Muscle layer of colon (tissue), 2 donors: Measurements from ENCODE around the gene PFKM.

Source experiments
- H3K27ac ChIP-seq: one replicate; pipeline ENCODE4 v1.7.0; 2013; ENCODE audit warnings: low read depth, mild to moderate bottlenecking, low read length, moderate library complexity
- H3K27me3 ChIP-seq, 2 donors: one replicate each; pipeline ENCODE4 v1.7.0; 2013; ENCODE audit warnings: low read length in 2 of 2, mild to moderate bottlenecking in 2 of 2; ENCODE audit not compliant: insufficient read depth in 2 of 2, control insufficient read depth in 1 of 2
- H3K36me3 ChIP-seq: one replicate; pipeline ENCODE4 v1.7.0; 2013; ENCODE audit warnings: mild to moderate bottlenecking, low read length; ENCODE audit not compliant: insufficient read depth
- H3K4me1 ChIP-seq: one replicate; pipeline ENCODE4 v1.7.0; 2013; ENCODE audit warnings: mild to moderate bottlenecking, low read length; ENCODE audit not compliant: insufficient read depth
- H3K4me3 ChIP-seq, 2 donors: one replicate each; pipeline ENCODE4 v1.7.0; 2013; ENCODE audit warnings: low read length in 2 of 2, low read depth in 1 of 2, mild to moderate bottlenecking in 1 of 2, moderate library complexity in 1 of 2
- H3K9ac ChIP-seq: one replicate; pipeline ENCODE4 v1.7.0; 2013; ENCODE audit warnings: low read length
- H3K9me3 ChIP-seq: one replicate; pipeline ENCODE4 v1.7.0; 2013; ENCODE audit warnings: mild to moderate bottlenecking, low read length
- donor health status: abdominal sarcoma.
- donor health status: Adenocarcinoma of cecum.

The PFKM gene

GRCh38 chr12:48180857-48181495, 61.8 kb downstream of the PFKM start:
- Histone ChIP-seq H3K9me3 (no peaks in the 10 kb centered on the region), H3K27me3 (peaks cover 29 to 47% of the 10 kb centered on the region in 2 donors), H3K4me1 (peaks cover 15% of the 10 kb centered on the region), H3K36me3 (no peaks in the 10 kb centered on the region), H3K4me3 (no peak overlapping the region), H3K9ac (no peak overlapping the region), H3K27ac (no peak overlapping the region)

DNA sequence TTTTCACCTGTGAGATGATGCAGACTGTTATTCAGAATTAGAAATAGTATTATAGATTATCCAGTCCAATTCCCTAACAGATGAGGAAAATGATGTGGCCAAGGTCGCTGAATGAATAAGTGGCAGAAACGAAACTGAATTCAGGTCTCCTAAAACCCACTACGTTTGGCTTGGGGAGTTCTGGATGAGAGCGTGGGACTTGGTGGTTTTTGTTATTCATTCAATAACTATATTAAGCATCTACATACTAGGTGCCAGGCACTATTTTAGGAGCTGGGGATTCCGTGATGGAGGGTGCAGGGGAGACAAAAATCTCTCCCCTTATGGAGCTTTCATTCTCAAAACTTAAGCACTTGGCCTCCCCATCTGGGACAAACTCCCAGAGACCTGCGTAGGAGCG, 63.5 kb downstream of the PFKM start:
- peaks cover 29 to 47% of the 10 kb centered on the region in 2 donors for H3K27me3 ChIP-seq
- H3K9ac ChIP-seq, result no peak overlapping the region
- H3K4me3 ChIP-seq, result peak overlapping the region; percentile 43 to 92
- H3K9me3 ChIP-seq, result no peaks in the 10 kb centered on the region
- H3K36me3 ChIP-seq, result no peaks in the 10 kb centered on the region
- H3K4me1 ChIP-seq, result peaks cover 15% of the 10 kb centered on the region
- no peak overlapping the region for H3K27ac ChIP-seq

DNA sequence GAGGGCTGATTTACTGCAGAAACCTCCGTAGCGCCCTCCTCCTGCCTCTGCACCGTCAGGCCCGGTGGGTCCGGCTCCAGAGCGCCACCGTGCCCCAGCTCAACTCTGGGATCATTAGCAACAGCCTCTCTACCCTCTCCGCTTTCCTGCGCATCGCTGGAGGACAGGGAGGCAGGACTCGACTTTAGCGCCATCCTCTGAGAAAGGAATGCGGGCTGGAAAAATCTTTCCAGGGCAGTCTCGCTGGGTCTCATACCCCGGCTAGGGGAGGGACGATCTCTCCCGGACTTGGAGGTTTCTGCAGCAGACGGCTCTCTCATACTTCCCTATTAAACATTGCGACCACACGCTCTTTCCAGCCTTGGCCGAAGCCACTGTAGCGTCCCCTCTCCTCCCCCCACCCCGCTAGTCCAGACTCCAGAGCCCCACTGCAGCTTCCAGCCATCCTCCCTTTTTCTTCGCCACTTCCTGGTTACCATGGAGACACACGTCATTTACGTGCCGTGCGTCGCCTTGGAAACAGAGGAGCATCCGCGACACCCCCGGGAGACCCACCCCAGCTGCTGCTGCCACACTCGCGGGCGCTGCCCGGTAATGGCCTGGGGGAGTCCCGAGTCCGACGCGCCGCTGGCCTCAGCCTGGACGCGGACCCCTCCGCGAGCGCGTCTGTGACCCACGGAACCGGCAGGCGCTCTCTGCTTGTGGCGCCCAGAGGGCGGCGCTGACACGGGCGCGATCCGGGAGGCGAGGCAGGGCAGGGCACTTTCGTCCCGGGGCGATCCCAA, 64.1 kb downstream of the PFKM start, which contains the start of gene CCDC184:
TSS of gene CCDC184 (plus strand) at position 554 of the 785 bp plus-strand sequence. CDS start 479 bp downstream, outside the sequence.
- Histone ChIP-seq H3K9ac (no peak within 1 kb of the TSS), H3K4me3 (peak within 1 kb of the TSS; percentile 43 to 92), H3K9me3 (no peaks in the 10 kb centered on the region), H3K36me3 (no peaks in the 10 kb centered on the region), H3K27me3 (peaks cover 29 to 47% of the 10 kb centered on the region in 2 donors), H3K27ac (no peak within 1 kb of the TSS), H3K4me1 (peaks cover 15% of the 10 kb centered on the region)

GRCh38 chr12:48183876-48184548, 64.8 kb downstream of the PFKM start:
- no peak overlapping the region for H3K27ac ChIP-seq
- no peaks in the 10 kb centered on the region for H3K9me3 ChIP-seq
- H3K4me1 ChIP-seq, result peaks cover 15% of the 10 kb centered on the region
- H3K4me3 ChIP-seq, result peak overlapping the region; percentile 43 to 92
- no peak overlapping the region for H3K9ac ChIP-seq
- H3K36me3 ChIP-seq, result no peaks in the 10 kb centered on the region
- H3K27me3 ChIP-seq, result peaks cover 29 to 47% of the 10 kb centered on the region in 2 donors

DNA sequence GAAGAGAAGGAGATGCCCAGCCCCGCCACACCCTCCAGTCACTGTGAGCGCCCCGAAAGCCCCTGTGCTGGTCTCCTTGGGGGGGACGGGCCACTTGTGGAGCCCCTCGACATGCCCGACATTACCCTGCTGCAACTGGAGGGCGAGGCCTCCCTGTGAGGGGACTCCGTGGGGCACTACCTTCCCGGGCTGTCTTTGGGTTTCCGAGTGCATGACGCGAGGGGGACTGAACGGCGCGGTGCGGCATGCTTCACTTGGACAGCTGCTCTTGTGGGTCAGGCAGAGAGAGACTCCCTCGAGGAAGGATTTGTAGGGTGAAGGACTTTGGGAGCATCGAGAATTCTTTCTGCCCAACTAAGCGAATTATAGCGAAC, 65.4 kb downstream of the PFKM start:
- H3K4me1 ChIP-seq, result peaks cover 15% of the 10 kb centered on the region
- no peaks in the 10 kb centered on the region for H3K9me3 ChIP-seq
- H3K4me3 ChIP-seq, result peak overlapping the region; percentile 43 to 92
- H3K27ac ChIP-seq, result no peak overlapping the region
- H3K36me3 ChIP-seq, result no peaks in the 10 kb centered on the region
- no peak overlapping the region for H3K9ac ChIP-seq
- peaks cover 29 to 47% of the 10 kb centered on the region in 2 donors for H3K27me3 ChIP-seq

- Histone ChIP-seq H3K27ac (no peak overlapping the region), H3K4me1 (peaks cover 15% of the 10 kb centered on the region), H3K9ac (no peak overlapping the region), H3K9me3 (no peaks in the 10 kb centered on the region), H3K36me3 (no peaks in the 10 kb centered on the region), H3K27me3 (peaks cover 29 to 42% of the 10 kb centered on the region in 2 donors), H3K4me3 (no peak overlapping the region)
Observed at GRCh38 chr12:48185181-48185919, 66.2 kb downstream of the PFKM start.

DNA sequence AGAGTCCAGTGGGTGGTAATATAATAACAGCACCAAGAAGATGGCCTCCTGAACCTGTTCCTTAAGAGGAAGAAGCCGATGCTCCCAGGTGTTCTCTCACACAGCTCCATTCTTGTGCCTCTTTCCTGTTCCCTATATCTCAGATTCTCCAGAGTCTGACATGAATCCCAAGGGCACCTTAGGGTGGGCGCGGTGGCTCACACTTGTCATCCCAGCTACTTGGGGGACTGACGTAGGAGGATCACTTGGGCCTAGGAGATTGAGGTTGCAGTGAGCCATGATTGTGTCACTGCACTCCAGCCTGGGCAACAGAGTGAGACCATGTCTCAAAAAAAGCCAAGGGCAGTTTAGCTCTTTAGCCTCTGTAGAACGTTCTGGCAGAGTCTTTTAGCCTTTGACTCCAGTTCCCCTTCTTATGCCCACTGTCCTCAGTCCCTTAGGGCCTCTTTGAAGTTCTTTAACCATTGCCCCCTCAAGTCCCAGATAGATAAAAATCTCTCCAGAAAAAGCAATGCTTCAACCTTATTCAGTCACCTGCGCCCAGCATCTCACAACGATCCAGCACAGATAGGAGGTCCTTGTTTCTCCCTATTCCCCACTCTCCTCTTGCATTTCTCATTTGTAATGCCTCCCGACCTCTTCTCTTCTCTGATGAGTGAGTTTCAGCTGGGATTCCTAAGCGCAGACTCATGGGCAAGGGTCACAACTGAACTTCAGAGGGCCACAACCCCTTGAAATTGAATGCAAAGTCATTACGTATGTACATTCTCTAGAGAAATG, 68.9 kb downstream of the PFKM start:
- H3K27ac ChIP-seq, result no peak overlapping the region
- no peak overlapping the region for H3K9ac ChIP-seq
- no peaks in the 10 kb centered on the region for H3K9me3 ChIP-seq
- no peak overlapping the region for H3K4me3 ChIP-seq
- H3K27me3 ChIP-seq, result peaks cover 11 to 16% of the 10 kb centered on the region in 2 donors
- peaks cover 7% of the 10 kb centered on the region for H3K4me1 ChIP-seq
- no peaks in the 10 kb centered on the region for H3K36me3 ChIP-seq

- no peaks in the 10 kb centered on the region for H3K36me3 ChIP-seq
- peaks cover 2 to 6% of the 10 kb centered on the region in 2 donors for H3K27me3 ChIP-seq
- no peak overlapping the region for H3K4me3 ChIP-seq
- H3K9ac ChIP-seq, result no peak overlapping the region
- no peaks in the 10 kb centered on the region for H3K9me3 ChIP-seq
- H3K27ac ChIP-seq, result no peak overlapping the region
- peaks cover 4% of the 10 kb centered on the region for H3K4me1 ChIP-seq
Observed at GRCh38 chr12:48189331-48190125, 70.4 kb downstream of the PFKM start.

DNA sequence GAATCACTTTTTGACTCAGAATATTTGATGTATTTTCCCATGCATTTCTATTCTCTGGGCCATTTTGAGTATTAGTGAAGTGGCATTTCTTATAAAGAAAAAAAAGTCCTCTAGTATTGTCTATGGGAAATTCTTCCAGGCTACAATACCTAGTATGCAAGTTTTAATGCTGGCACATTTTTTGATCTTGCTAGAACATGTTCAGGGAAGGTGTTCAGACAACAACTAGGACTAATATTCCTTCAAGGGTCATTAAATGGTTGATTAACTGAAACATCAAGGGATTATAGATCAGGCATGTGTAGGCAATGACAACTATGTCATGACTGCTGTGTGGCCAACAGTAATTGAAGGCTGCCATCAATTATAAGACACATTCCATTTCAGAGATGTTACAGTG, 71.9 kb downstream of the PFKM start:
- no peak overlapping the region for H3K4me3 ChIP-seq
- H3K27me3 ChIP-seq, result no peaks in the 10 kb centered on the region
- no peak overlapping the region for H3K27ac ChIP-seq
- H3K36me3 ChIP-seq, result no peaks in the 10 kb centered on the region
- H3K9me3 ChIP-seq, result no peaks in the 10 kb centered on the region
- H3K4me1 ChIP-seq, result no peaks in the 10 kb centered on the region
- no peak overlapping the region for H3K9ac ChIP-seq

GRCh38 chr12:48192861-48193260, 73.7 kb downstream of the PFKM start:
- H3K9ac ChIP-seq, result no peak overlapping the region
- H3K9me3 ChIP-seq, result no peaks in the 10 kb centered on the region
- H3K36me3 ChIP-seq, result no peaks in the 10 kb centered on the region
- H3K27me3 ChIP-seq, result no peaks in the 10 kb centered on the region
- no peak overlapping the region for H3K4me3 ChIP-seq
- H3K4me1 ChIP-seq, result no peaks in the 10 kb centered on the region
- H3K27ac ChIP-seq, result no peak overlapping the region
